COLO668 (cell line): Measurements from ENCODE around the gene HDGFL1.

ENCODE experiments used
- DNase-seq: peaks from one replicate; lab custom pipeline; 2025; ENCODE audit not compliant: unreplicated experiment; lab: John Stamatoyannopoulos, UW

The HDGFL1 gene

DNA sequence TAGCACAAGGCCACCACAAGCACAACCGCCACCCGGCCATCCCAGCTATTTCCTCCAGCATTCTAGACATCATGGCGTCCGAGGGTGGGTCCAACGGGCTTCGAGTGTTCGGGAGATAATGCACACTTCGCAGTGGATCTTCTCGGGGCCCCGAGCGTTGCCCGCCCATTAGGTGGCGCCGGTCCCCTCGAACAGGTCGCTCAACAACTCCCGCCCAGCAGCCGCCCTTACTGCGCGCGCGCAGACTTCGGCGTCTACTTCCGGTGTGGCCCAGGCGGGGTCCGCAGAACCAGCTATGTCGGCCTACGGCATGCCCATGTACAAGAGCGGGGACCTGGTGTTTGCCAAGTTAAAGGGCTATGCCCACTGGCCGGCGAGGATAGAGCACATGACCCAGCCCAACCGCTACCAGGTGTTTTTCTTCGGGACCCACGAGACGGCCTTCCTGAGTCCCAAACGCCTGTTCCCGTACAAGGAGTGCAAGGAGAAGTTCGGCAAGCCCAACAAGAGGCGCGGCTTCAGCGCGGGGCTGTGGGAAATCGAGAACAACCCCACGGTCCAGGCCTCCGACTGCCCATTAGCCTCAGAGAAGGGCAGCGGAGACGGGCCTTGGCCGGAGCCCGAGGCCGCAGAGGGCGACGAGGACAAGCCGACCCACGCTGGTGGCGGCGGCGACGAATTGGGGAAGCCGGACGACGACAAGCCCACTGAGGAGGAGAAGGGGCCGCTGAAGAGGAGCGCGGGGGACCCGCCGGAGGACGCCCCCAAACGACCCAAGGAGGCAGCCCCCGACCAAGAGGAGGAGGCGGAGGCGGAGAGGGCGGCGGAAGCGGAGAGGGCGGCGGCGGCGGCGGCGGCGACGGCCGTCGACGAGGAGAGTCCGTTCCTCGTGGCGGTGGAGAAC lies at the start of gene HDGFL1:
HDGFL1 (plus strand) TSS at position 286 of the 904 bp plus-strand sequence; CDS start at position 296, 10 bp downstream.
- DNase-seq = no peak

DNA sequence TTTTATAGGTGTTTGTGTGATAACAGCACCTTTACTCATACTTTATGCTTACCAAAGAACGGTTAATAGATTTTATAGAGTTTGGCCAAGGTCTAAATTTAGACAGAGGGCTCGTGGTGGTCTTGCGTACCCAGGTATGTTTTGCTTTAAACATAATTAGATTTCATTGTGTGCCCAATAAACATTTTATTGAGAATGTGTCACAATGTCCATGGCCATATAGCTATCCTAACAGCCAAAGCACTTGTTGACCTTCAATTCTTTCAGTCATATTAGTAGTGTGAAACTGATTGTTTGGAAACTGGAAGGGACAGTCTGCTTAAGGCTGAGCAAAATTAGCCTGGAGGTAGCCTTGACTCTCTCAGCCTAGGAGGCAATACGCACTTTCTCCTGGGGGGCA lies 48.3 kb upstream of the HDGFL1 start:
- DNase-seq = no peak

DNA sequence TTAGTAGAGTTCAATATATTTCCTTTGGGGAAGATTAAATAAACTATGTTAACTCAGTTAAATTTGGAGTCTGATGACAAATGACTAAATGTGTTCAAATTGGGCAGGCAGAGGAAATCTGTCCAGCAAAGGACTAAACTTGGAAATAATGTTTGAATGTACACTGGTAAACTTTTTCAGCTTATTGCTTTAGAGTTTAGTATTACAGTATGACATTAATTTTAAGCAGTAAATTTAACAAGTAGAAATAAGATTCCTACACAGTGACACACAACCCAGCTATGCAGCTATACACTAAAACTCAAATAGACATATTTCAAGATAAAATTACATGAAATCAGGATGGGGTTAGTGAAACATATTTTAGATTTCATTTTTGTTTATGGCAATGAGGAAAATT lies 42.6 kb upstream of the HDGFL1 start:
- no peak for DNase-seq

DNA sequence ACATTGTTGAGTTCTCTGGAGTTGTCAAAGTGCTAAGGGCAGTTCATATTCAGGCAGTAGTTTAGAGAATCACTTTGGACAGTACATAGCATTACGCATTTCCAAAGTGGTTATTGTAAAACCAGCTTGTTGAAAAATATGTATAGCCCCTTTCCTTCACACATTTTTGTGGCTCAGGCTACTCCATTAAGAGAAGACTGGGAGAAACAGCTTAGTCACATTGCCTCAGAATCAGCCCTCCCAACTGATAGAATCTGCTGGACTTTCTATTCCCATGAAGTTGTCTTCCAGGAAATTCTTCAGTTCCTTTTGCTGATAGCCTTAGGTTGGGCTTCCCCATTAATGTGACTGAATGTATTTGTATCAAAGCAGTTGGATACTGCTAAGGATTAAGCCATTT lies 39.5 kb upstream of the HDGFL1 start:
- no peak for DNase-seq

DNA sequence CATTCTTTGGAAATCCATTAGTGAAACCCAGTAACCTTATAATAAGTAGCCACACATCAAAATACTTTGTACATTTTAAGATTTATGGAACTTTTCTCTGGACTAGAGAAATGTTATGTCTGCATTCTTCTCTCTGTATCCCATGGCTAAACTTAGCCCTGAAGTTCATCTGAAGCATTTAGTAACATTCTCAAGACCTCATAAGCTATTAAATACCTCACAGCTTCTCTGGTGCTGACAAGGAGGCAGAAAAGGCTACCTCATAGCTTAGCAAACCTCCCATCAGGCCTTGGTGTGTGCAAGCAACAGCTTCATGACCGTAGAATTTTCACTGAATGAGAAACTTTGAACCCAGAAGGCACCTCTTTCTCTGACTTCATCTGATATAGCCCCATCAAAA lies 38.9 kb upstream of the HDGFL1 start:
- no peak for DNase-seq

DNA sequence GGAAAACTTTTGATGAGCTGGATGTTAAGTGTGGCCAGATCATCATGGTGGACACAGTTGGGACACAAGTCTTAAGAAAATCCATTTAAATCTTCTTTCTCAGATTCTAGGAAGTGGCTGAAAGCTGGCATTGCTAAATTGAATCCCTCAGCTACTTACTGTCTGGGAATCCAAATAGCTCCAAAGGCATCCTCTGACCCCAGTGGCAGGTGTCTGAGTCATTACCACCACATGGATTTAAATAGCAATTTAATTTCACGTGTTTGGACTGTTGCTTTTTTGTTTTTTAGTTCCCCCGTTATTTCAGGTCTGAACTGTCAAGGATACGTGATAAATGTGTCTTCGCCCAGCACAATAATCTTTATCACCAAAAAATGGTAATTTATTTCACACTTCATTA lies 33.2 kb upstream of the HDGFL1 start:
- DNase-seq = no peak

DNA sequence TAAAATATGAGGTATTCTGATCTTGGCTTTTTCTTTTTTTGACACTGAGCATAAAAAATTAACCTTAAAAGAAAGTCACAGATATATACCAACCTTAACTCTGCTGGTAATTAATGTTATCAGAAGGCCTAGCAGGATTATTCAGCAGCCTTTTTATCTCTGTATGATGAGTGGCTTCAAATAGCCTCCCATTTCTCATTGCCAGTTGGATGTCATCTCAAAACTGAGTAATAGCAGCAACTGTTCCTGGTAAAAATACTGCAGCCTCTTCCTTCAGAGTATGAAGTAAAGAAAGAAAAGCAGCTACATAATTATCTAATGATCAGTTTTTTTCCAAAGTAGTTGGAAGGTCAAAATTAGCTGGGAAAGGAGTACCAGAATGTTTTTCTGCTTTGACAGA lies 24.9 kb upstream of the HDGFL1 start:
- no peak for DNase-seq

DNA sequence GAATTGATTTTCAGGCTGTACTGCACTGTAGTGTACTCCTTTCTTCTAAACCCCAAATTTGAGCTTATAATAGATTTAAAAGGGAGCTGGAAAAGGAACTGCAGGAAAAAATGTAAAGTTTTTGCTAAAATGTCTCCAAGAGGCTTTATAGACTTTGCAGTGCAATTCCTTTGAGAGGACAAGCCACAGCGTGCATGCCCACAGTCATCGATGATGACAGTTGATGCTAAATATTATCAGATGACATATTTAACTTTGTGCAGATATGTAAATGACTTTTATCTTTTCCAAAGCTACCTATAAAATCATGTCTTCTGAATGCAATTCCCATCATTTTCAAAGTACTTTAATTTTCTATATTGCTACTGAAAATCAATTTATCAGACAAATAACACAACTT lies 24.3 kb upstream of the HDGFL1 start:
- no peak for DNase-seq

DNA sequence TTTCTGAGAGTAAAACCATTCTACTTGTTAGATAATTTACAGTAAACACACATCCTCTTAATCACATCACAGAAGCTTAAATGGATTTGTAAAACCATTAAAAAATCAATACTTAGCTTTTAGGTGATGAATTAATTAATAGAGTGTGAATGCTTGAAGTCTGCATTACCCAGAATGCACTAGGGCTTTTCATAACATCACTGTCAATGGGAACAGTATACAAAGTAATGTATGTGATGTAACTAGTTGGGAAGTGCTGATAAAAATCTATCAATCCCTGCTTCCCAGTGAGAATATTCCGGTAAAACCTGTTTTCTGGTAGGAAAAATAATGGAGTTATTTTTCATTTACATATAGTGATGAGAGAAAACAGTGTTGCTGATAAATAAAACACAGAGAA lies 23.1 kb upstream of the HDGFL1 start:
- no peak for DNase-seq

DNA sequence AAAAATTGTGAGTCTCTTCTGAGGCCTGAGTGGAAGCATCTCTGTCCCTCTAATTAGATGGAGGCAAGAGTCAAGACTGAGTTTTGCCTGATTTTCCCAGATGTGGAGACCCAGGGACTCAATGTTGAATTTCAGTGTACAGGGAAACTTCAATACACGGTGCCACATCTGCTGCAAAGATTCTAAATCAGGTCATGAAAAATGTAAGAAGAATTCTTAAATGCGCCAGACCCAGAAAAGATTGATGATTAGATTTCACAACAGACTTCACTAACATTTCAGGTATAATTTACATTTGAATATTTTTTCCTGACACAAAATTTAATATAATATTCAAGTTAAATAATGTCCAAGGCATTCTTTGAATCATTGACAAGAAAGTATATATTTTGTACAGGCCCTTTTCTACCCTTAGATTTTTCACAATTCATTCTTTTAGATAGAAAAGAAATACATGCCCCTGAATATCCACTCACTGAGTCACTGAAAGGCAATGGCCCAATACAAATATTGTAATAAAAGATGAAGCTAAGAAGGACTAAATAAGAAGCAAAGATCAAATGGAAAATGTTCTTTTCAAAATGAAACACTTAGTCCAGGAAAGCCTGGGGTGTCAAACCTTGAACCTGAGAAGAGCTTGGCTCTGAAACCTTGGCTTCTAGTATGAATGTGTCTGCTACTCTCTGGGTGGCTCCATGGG lies 18.2 kb upstream of the HDGFL1 start:
- no peak for DNase-seq

DNA sequence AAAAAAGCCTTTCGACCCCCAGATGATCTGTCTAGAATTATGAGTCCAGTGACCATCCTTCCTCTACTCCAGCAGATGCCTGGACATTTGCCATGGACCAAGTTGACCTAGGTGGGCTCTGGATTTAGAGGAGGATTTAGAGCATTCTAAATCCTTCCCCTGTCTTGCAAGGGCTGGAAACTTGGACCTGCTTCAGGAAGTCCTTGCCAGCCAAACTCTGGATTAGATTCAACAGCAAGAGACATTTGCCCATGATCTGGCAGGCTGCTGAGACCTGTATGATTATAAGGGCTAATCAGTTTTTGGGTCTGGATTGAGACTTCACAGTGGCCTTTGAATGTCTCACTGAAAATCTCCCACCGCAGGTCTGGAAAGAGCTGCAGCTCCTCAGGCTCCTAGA lies 13.1 kb upstream of the HDGFL1 start:
- no peak for DNase-seq

DNA sequence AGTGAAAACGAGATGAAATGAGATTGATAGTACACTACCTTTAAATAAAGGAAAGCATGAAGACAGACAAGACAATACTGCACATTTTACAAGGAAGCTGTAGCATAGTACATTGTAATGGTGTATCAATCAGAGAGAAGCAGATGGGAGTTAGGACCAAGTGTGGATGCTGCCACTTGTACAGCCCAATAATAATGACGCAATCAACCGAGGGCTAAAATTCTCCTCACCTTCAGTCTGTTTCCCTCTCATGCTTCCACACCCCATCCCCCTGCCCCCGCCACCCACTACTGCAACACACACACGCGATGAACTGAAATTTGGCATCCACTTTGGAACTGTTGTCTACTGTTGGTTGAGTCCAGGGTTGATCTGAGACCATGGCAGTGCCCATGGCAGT lies 12.4 kb upstream of the HDGFL1 start:
- no peak for DNase-seq

DNA sequence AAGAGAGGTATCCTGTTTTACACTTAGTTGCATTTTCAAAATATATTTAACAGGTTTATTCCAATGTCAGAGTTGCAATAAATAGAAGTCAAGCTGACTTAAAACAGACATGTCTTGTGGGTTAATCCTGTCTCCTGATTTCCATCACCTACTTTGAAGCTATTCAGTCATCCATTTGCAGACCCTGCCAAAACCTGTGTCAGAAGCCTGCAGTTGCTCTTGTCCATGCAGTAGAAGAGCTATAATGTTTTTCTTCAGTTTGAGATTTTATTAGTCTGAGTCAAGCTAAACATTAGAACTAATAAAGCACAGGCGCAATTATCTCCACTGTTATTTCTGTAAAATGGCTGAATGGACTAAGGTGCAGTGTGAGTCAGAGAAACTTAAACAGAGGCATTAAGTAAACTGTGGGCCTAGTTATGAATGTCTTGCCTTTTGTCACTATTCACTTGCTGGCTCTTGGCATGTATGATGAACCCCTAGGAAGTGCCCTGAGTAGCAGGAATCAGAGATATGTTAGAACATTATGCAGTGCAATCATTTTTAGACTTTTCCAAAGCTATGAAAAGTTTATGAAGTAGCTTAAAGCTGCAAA lies 11.0 kb upstream of the HDGFL1 start:
- no peak for DNase-seq

DNA sequence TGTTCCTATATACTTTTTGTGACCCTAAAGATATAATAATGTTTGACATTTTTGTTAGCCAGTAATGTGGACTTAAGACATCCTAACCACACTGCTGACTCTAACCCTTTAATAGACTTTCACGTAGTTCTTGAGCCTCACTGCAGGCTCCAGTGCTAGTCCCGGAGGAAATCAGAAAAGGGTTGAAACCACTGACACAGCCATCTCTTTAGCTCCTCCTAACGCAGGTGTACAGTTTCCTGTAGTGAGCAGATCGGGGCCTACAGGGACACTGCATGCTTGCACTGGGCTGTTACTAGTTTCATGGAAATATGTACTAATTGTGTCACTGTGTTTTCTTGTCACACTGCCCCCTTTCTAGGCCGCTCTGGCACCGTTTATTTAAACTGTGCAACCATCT lies 512 bp upstream of the HDGFL1 start:
- DNase-seq = no peak

DNA sequence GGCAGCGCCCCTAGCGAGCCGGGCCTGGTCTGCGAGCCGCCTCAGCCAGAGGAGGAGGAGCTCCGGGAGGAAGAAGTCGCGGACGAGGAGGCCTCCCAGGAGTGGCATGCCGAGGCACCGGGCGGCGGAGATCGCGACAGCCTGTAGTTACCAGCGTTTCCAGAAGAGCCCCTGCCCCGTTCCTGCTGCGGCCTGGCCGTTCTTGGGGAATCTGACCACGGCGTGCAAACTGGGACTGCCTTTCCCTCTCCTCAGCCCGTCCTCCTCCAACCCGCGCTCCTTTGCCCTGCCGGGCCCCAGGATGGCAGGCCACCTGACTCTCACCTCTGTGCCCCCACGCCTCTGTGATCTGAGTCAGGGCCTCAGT lies 802 bp downstream of the HDGFL1 start:
- DNase-seq = no peak

DNA sequence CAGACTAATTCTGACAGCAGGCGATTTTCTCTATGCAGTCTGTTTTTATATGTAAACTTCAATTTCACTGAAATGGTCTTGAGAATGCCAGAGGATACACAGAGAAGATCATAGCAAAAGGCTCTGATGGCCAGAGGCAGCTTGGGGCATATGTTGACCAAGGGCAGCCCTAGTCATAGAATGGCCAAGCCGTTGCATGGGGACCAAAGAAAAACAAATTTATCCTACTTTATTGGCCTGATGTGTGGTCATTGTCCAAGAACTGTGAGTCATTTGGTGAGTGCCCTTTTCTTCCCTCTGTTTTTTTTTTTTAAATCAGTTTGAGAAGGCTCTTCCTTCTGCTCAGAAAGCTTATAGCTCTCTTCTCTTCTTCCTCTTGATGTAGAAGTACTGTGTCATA lies 5.8 kb downstream of the HDGFL1 start:
- DNase-seq = no peak

DNA sequence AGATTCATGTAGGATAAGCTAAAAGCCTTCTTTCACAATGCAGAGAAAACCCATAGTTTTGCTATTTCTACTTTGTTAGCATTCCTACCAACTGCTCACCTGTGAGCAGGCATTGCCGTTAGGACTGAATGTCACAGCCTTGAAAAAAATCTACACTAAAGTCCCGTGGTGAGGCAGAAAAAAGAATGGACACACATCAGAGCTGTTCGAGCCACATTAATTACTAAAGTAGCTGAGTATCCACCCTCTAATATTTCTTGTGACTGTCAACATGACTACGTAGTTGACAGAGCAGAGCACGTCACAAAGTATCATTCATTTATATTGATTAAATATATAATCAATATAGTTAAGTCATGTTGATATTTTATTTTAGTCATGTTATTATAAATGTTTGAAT lies 10.1 kb downstream of the HDGFL1 start:
- DNase-seq = no peak

DNA sequence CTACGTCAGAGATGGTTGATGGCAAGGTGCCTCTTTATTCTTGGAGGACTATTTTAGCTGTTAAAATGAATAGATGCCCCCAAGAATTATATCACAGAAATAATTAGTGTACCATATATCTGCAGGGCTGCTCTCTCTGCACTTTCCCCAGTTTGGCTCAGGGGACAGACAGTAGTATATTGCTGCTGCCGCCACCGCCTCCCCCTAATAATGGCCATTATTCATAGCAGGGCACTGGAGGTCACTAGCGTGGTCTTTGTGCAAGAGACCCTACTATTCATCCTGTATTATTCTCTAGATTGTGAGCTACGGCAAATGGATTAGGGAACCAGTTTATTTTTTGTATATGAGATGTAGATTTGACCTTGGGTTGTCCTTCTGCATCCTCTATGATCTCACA lies 11.0 kb downstream of the HDGFL1 start:
- DNase-seq = no peak

DNA sequence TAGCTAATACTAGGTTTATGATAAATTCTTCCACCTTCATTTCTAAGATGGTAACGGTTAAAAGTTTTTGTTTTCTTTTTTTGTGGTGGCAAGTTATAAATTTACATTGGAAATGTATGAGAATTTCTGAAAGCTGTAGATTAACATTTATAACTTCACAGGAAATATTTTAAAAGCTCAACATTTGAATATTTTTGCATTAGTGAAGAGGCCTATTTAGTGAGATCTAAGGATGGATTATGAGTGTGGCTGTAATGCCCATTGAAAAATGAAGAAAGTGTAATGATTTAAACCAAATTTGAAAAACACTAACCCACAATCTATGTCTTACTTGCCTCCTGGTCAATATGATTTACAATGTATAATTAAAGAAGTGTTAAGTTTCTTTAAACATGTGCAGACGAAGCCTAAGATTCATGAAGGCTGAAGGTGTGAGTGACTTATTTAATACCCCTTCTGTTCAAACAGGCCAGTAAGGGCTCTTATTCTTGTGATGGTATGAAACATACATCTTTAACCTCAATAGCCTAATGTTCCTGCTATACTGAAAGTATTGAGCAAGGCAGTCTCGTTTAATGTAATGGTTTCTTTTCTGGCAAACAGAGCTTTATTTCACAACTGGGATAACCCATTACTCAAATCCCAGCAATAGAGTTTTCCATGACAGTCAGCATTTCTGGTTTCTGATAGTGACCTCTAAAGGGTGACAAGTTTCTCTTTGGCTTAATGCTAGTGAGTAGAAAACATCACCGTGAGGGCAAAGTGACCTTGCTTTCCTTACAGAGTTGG lies 13.2 kb downstream of the HDGFL1 start:
- no peak for DNase-seq

DNA sequence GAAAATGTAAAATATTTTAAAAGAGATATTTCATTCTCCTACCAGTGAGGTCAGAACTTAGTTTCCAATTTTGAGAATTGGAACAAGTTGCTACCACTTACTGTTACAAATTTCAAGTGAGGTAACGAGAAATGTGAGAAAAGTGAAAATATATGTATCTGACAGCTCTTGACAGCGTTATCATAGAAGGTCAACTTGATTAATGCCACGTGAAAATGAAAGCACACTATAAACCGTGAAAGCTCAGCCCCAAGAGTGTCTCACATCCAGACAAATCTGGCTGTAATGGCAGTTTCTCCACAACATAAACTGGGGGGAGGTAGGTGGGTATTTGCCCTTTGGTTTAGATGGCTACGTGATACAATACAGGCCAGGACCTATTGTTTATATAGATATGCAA lies 13.9 kb downstream of the HDGFL1 start:
- DNase-seq = no peak

DNA sequence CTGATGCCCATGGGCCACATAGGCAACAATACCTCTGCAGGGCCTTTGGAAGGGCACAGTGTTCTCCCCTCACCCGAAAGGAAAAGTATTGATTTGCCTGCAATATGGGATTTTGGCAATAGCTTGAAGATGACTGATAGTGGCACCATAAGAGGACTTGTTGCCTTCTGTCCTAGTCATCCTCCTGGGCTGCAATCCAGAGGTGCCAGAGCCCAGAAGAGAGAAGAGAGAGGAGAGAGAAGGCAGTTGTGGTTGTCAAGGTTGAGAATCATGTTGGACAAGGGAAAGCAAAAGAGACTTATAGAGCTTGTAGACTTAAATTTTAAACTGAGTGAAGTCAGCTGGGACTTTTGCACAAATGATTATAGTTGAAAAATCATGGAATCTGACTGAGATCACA lies 14.6 kb downstream of the HDGFL1 start:
- DNase-seq = no peak
